ENCODE results near the gene ELAVL3.

DNA sequence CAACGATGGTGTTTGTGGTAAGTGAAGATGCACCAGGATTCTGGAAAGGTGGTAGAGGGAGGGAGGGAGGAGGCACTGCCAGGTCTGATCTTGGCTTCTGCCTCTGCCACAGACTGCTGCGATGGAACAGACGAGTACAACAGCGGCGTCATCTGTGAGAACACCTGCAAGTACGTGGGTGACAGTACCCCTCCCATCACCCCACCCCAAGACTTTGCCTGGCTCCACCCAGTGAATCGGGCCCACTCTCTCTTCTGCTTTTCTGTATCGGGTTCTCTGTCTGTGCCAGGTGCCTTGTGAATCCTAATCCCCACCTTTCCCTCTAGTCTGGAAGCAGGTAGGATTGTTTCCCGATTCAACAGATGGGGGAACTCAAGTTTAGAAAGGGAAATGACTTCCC lies 42.9 kb downstream of the ELAVL3 start:
- TF ChIP-seq, protein P1, sequence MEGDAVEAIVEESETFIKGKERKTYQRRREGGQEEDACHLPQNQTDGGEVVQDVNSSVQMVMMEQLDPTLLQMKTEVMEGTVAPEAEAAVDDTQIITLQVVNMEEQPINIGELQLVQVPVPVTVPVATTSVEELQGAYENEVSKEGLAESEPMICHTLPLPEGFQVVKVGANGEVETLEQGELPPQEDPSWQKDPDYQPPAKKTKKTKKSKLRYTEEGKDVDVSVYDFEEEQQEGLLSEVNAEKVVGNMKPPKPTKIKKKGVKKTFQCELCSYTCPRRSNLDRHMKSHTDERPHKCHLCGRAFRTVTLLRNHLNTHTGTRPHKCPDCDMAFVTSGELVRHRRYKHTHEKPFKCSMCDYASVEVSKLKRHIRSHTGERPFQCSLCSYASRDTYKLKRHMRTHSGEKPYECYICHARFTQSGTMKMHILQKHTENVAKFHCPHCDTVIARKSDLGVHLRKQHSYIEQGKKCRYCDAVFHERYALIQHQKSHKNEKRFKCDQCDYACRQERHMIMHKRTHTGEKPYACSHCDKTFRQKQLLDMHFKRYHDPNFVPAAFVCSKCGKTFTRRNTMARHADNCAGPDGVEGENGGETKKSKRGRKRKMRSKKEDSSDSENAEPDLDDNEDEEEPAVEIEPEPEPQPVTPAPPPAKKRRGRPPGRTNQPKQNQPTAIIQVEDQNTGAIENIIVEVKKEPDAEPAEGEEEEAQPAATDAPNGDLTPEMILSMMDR (IDR thresholded peaks at IDR 0.05): no peak
- no peak for TF ChIP-seq POLR2AphosphoS5 (IDR thresholded peaks at IDR 0.05)

Measured in stomach (tissue), 4 donors.